Breast epithelium (tissue), 3 donors: ENCODE data around the gene COTL1.

Experiments
- POLR2A ChIP-seq: fragments of 450-650 bp; IDR thresholded peaks from one replicate; pipeline ENCODE4 v1.6.1; 2016; ENCODE audit warnings: antibody characterized with exemption, mild to moderate bottlenecking, moderate library complexity
- POLR2AphosphoS5 ChIP-seq, 3 donors: sonication (generic); formaldehyde crosslinking; IDR thresholded peaks; one replicate each; pipeline ENCODE4 v1.6.1; 2017; ENCODE audit warnings: antibody characterized with exemption in 3 of 3
- TF ChIP-seq, protein P1 (sequence below), 3 donors: fragments of 450-650 bp; IDR thresholded peaks; one replicate each; pipeline ENCODE4 v1.5.1; 2016 to 2017; ENCODE audit warnings: antibody characterized with exemption in 3 of 3, mild to moderate bottlenecking in 3 of 3, moderate library complexity in 3 of 3

DNA sequence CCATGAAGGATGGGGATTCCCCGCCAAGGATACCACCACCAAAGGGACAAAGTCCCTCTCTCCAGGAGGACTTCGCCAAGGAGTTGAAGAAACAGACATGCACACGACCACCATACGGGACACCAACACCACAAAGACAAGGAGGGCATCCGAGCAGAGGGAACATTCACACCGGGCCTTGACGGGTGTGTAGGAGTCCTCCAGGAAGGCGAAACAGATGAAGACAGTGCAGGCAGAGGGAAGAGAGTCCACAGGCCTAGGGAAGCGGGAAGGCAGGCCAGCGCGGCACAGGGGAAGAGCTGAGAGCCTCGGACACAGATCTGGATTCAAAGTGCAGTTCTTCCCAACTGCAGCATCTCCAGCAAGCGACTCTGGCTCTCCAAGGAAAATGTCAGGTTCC is 10.8 kb downstream of the COTL1 start:
- TF ChIP-seq, protein P1, sequence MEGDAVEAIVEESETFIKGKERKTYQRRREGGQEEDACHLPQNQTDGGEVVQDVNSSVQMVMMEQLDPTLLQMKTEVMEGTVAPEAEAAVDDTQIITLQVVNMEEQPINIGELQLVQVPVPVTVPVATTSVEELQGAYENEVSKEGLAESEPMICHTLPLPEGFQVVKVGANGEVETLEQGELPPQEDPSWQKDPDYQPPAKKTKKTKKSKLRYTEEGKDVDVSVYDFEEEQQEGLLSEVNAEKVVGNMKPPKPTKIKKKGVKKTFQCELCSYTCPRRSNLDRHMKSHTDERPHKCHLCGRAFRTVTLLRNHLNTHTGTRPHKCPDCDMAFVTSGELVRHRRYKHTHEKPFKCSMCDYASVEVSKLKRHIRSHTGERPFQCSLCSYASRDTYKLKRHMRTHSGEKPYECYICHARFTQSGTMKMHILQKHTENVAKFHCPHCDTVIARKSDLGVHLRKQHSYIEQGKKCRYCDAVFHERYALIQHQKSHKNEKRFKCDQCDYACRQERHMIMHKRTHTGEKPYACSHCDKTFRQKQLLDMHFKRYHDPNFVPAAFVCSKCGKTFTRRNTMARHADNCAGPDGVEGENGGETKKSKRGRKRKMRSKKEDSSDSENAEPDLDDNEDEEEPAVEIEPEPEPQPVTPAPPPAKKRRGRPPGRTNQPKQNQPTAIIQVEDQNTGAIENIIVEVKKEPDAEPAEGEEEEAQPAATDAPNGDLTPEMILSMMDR (IDR thresholded peaks at IDR 0.05): no peak
- TF ChIP-seq POLR2AphosphoS5 (IDR thresholded peaks at IDR 0.05): no peak
- no peak for TF ChIP-seq POLR2A
